Fibroblast of lung (primary cell): ENCODE results near the gene MTX3. TPM values are rescaled to one million over a fixed set of nuclear protein-coding genes. Genes with fewer than 3 reads are reported as not detected.

ENCODE experiments used
- DNase-seq, 2 donors: peaks; one replicate each; pipeline versions ENCODE4 v3.0.0 to v3.0.0-alpha.2; 2010; ENCODE audit warnings: low read depth in 2 of 2
- H2AFZ ChIP-seq: 2 replicates; pipeline ENCODE4 v1.5.1; 2012; ENCODE audit warnings: low read length, control low read depth, inconsistent platforms
- H3K27ac ChIP-seq: 2 replicates; pipeline ENCODE4 v1.5.1; 2011; ENCODE audit warnings: low read length, control low read depth; ENCODE audit not compliant: insufficient read depth
- H3K27me3 ChIP-seq: 2 replicates; pipeline ENCODE4 v1.5.1; 2011; ENCODE audit warnings: mild to moderate bottlenecking, low read length; ENCODE audit not compliant: control insufficient read depth, insufficient read depth
- H3K36me3 ChIP-seq: 2 replicates; pipeline ENCODE4 v1.5.1; 2011; ENCODE audit warnings: low read length; ENCODE audit not compliant: control insufficient read depth, insufficient read depth
- H3K4me1 ChIP-seq: 2 replicates; pipeline ENCODE4 v1.5.1; 2011; ENCODE audit warnings: low read length; ENCODE audit not compliant: control insufficient read depth, insufficient read depth; ENCODE audit errors: extremely low read depth
- H3K4me2 ChIP-seq: 2 replicates; pipeline ENCODE4 v1.5.1; 2011; ENCODE audit warnings: low read length, control low read depth; ENCODE audit not compliant: insufficient read depth; ENCODE audit errors: extremely low read depth
- H3K4me3 ChIP-seq, 4 experiments: fragments of 200-600 bp in 1 of 4; sonication (generic) in 1 of 4; replicated peaks in 1 of 4; 2 replicates each; pipeline ENCODE4 v1.5.1; 2011 to 2016; ENCODE audit warnings: low read length in 4 of 4, low read depth in 3 of 4, mild to moderate bottlenecking in 3 of 4, control low read depth in 2 of 4, inconsistent platforms in 1 of 4, mixed read lengths in 1 of 4; ENCODE audit not compliant: insufficient read depth in 1 of 4; ENCODE audit errors: control extremely low read depth in 1 of 4
- H3K79me2 ChIP-seq: 2 replicates; pipeline ENCODE4 v1.5.1; 2012; ENCODE audit warnings: mild to moderate bottlenecking, low read length, inconsistent platforms; ENCODE audit not compliant: control insufficient read depth, insufficient read depth
- H3K9ac ChIP-seq: 2 replicates; pipeline ENCODE4 v1.5.1; 2011; ENCODE audit warnings: mild to moderate bottlenecking, low read length, control low read depth; ENCODE audit not compliant: insufficient read depth
- H3K9me3 ChIP-seq: 2 replicates; pipeline ENCODE4 v1.5.1; 2012; ENCODE audit warnings: low read depth, low read length; ENCODE audit not compliant: control insufficient read depth, insufficient read depth
- H4K20me1 ChIP-seq: 2 replicates; pipeline ENCODE4 v1.5.1; 2011; ENCODE audit warnings: low read length; ENCODE audit not compliant: control insufficient read depth, insufficient read depth; ENCODE audit errors: extremely low read depth
- EZH2 ChIP-seq: IDR thresholded peaks from 2 replicates; pipeline ENCODE4 v1.5.1; 2012; ENCODE audit warnings: low read length, control low read depth, mild to moderate bottlenecking; ENCODE audit errors: missing control alignments
- polyA plus RNA-seq, 2 donors: library from polyadenylated mRNA; depleted of rRNA in 1 of 2; stranded (reverse) in 1 of 2; unstranded in 1 of 2; fragments of >200 nt; gene quantifications; 2 replicates each; pipeline ENCODE4 v1.2.1, GENCODE V29; 2011 to 2012; ENCODE audit warnings: missing spikeins in 1 of 2
- total RNA-seq: library from RNA; depleted of rRNA; stranded (reverse); fragments of >200 nt; gene quantifications from 2 replicates; pipeline ENCODE4 v1.2.1, GENCODE V29; 2014
- TF ChIP-seq, protein P1 (sequence below), 2 donors: IDR thresholded peaks in 1 of 2; conservative IDR thresholded peaks in 1 of 2; 1 replicate in 1 of 2; 2 replicates in 1 of 2; pipeline ENCODE4 v1.5.1; 2011 to 2012; ENCODE audit warnings: low read length in 2 of 2, control low read depth in 1 of 2, inconsistent platforms in 1 of 2, low read depth in 1 of 2, mild to moderate bottlenecking in 1 of 2

The MTX3 gene
- total and polyA plus RNA-seq, 2 donors (not counting 1 experiment from before 2014, with no cell fraction given), result 11.2 to 18.0 TPM

DNA sequence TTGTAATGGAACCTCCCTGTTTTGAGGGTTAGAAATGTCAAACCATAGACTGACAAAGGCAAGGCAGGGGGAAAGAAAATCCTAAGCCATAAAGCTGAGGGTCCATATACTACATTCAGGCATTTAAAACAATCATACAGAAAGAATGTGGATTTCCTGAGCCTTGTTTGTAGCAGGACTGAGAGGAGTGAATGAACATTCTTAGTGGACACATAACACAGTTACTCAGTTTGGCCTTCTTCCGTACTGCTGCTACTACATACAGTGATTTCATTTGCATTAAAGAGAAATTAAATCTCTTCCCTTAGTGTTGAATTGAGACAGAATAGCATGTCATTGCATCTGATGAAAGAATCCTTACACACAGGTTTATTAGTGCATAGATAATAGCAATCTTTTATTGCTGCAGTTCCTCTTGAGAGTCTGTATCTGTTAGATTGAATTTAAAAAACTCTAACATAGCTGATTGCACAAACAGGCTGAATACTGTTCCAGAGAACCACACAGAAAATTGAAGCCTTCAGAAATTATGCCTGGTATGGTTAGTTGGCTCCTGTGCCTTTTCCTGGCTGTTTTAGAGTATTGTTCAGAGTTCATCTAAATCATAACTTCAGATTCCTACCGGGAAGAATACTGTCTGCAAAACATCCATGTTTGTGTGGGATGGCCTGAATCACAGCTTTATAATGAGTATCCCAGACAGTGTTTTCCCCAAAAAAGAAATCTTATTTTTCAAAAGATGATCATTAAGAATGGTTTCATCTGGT is 2.0 kb upstream of the MTX3 start:
- peaks cover 2% of the 10 kb centered on the region for H3K4me1 ChIP-seq
- no peaks in the 10 kb centered on the region for H3K9me3 ChIP-seq
- no peaks in the 10 kb centered on the region for H4K20me1 ChIP-seq
- no peak overlapping the region for H3K4me3 ChIP-seq
- peak in 1 of 2 donors; percentile 41 for DNase-seq
- no peak overlapping the region for H3K27ac ChIP-seq
- H2AFZ ChIP-seq, result no peak overlapping the region
- H3K27me3 ChIP-seq, result no peaks in the 10 kb centered on the region
- no peak overlapping the region for H3K9ac ChIP-seq
- no peak overlapping the region for H3K4me2 ChIP-seq
- TF ChIP-seq, protein P1, sequence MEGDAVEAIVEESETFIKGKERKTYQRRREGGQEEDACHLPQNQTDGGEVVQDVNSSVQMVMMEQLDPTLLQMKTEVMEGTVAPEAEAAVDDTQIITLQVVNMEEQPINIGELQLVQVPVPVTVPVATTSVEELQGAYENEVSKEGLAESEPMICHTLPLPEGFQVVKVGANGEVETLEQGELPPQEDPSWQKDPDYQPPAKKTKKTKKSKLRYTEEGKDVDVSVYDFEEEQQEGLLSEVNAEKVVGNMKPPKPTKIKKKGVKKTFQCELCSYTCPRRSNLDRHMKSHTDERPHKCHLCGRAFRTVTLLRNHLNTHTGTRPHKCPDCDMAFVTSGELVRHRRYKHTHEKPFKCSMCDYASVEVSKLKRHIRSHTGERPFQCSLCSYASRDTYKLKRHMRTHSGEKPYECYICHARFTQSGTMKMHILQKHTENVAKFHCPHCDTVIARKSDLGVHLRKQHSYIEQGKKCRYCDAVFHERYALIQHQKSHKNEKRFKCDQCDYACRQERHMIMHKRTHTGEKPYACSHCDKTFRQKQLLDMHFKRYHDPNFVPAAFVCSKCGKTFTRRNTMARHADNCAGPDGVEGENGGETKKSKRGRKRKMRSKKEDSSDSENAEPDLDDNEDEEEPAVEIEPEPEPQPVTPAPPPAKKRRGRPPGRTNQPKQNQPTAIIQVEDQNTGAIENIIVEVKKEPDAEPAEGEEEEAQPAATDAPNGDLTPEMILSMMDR (conservative IDR thresholded peaks at IDR 0.05 in 1 of 2, IDR thresholded peaks at IDR 0.05 in 1 of 2; ENCODE audit: low read depth in 1 of 2, low read length in 2 of 2), result no peak
- no peak for TF ChIP-seq EZH2
- H3K79me2 ChIP-seq, result peaks cover 5% of the 10 kb centered on the region
- peaks cover 3% of the 10 kb centered on the region for H3K36me3 ChIP-seq

DNA sequence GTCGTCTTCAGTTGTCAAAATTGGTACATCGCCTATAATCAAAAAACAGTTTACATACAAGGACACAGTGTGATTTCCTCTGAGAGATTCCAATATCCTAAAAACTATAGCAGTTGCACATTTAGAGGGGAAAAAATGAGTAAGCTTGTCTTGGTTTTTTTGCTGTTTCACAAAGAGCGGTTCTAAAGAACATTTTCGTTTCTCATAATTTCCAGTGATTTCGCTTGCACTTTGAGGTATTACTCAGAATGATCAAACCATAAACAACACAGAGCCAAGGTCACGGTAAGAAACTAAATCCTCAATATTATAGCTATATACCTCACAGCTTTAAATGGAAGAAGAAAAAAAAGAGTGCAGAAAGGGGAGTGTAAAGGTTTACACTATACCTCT is 861 bp downstream of the MTX3 start:
- TF ChIP-seq, protein P1 (conservative IDR thresholded peaks at IDR 0.05 in 1 of 2, IDR thresholded peaks at IDR 0.05 in 1 of 2; ENCODE audit: low read depth in 1 of 2, low read length in 2 of 2), result no peak
- TF ChIP-seq EZH2, result no peak
- peak overlapping the region; percentile 93 for H3K4me2 ChIP-seq
- H3K27me3 ChIP-seq, result no peaks in the 10 kb centered on the region
- DNase-seq, result peak; percentile 14 to 27
- no peaks in the 10 kb centered on the region for H4K20me1 ChIP-seq
- peaks cover 5% of the 10 kb centered on the region for H3K79me2 ChIP-seq
- peaks cover 2% of the 10 kb centered on the region for H3K4me1 ChIP-seq
- peak overlapping the region; percentile 82 to 91 (median 89) for H3K4me3 ChIP-seq
- peak overlapping the region; percentile 86 for H3K27ac ChIP-seq
- H2AFZ ChIP-seq, result peak overlapping the region; percentile 78
- H3K9ac ChIP-seq, result peak overlapping the region; percentile 78
- H3K9me3 ChIP-seq, result no peaks in the 10 kb centered on the region
- H3K36me3 ChIP-seq, result peaks cover 3% of the 10 kb centered on the region

DNA sequence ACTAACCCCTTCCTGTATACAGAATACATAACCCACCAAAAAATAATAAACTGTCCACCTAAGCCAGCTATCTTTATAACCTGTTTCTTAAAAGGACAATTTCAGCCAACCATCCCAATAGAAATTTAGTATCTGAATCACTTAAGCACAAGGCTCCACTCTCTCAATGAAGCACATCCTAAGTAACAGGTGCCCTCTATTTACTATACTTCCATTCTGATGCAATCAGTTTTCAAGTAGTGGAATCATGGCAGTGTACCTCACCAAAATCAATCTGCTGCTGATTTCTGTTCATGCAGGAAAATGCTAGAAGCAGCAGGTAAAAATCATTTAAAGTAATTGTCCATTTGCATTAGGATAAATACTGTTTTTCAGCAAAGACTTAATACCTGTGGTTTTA is 4.8 kb downstream of the MTX3 start:
- Histone ChIP-seq H4K20me1 (no peaks in the 10 kb centered on the region), H3K4me2 (no peak overlapping the region), H3K9ac (no peak overlapping the region), H3K79me2 (peaks cover 5% of the 10 kb centered on the region), H3K9me3 (no peaks in the 10 kb centered on the region), H3K4me3 (no peak overlapping the region), H3K27me3 (no peaks in the 10 kb centered on the region), H3K4me1 (no peaks in the 10 kb centered on the region), H3K27ac (no peak overlapping the region), H3K36me3 (peaks cover 3% of the 10 kb centered on the region), H2AFZ (no peak overlapping the region)
- DNase-seq, result no peak
- TF ChIP-seq, protein P1 (conservative IDR thresholded peaks at IDR 0.05 in 1 of 2, IDR thresholded peaks at IDR 0.05 in 1 of 2; ENCODE audit: low read depth in 1 of 2, low read length in 2 of 2), result no peak
- TF ChIP-seq EZH2, result no peak
